HepG2 (cell line): ENCODE results near the gene PROSER1. TPM values are rescaled to one million over a fixed set of nuclear protein-coding genes. Genes with fewer than 3 reads are reported as not detected.

Experiments used
- ATAC-seq: fragments of 200-7000 bp; cut with Tn5 transposase; 3 replicates; pipeline ENCODE4 v1.9.1; 2020; ENCODE audit warnings: mild to moderate bottlenecking, moderate library complexity
- BruUV-seq: library from RNA; stranded (reverse); fragments of 400-500 nt; replicated peaks from 2 replicates; lab custom pipeline; 2021; lab: Mats Ljungman, UMichigan
- CTCF ChIA-PET: fragments of 300-600 bp; formaldehyde crosslinking; extraction: SDS; loops from one replicate; lab custom pipeline; 2021; ENCODE audit warnings: low total read pairs, inconsistent platforms, low intra/inter-chr PET ratio; lab: Yijun Ruan, JAX
- POLR2A ChIA-PET: fragments of 350-600 bp; sonication (Branson Sonifier 250); formaldehyde crosslinking; loops from one replicate; lab custom pipeline; 2020; ENCODE audit warnings: antibody characterized with exemption, inconsistent platforms; lab: Yijun Ruan, JAX
- DNase-seq: peaks from one replicate; pipeline ENCODE4 v3.0.0-alpha.2; 2015; ENCODE audit warnings: low spot score
- FAIRE-seq: peaks from 3 replicates; lab custom pipeline; 2011; peaks lifted over from hg19 to GRCh38; lab: Jason Lieb, UNC
- H2AFZ ChIP-seq: one replicate; pipeline ENCODE4 v1.6.1; 2011; ENCODE audit warnings: low read length, inconsistent platforms
- H3K27ac ChIP-seq: fragments of 300-600 bp; 3 replicates; pipeline ENCODE4 v1.8.0; 2011; ENCODE audit warnings: mixed run types, mild to moderate bottlenecking, mixed read lengths, low read length, inconsistent platforms; ENCODE audit not compliant: insufficient read depth; ENCODE audit errors: extremely low read length
- H3K27me3 ChIP-seq, 2 experiments: fragments of 200-600 bp in 1 of 2; 2 replicates in 1 of 2; 3 replicates in 1 of 2; pipeline versions ENCODE4 v1.6.0 to v1.8.0; 2011; ENCODE audit warnings: low read length in 2 of 2, mild to moderate bottlenecking in 2 of 2, moderate library complexity in 2 of 2, inconsistent platforms in 1 of 2; ENCODE audit not compliant: insufficient read depth in 2 of 2, control insufficient read depth in 1 of 2
- H3K36me3 ChIP-seq, 2 experiments: fragments of 200-600 bp in 1 of 2; replicated peaks in 1 of 2; 2 replicates in 1 of 2; 3 replicates in 1 of 2; pipeline versions ENCODE4 v1.5.1 to v1.8.0; 2011; ENCODE audit warnings: low read length in 2 of 2, inconsistent platforms in 1 of 2; ENCODE audit not compliant: insufficient read depth in 2 of 2, control insufficient read depth in 1 of 2
- H3K4me1 ChIP-seq: 2 replicates; pipeline ENCODE4 v1.5.1; 2012; ENCODE audit warnings: low read length, inconsistent platforms; ENCODE audit not compliant: insufficient read depth
- H3K4me2 ChIP-seq: 2 replicates; pipeline ENCODE4 v1.6.0; 2011; ENCODE audit warnings: low read depth, low read length, inconsistent platforms
- H3K4me3 ChIP-seq, 3 experiments: fragments of 200-600 bp in 1 of 3; sonication (generic), shearing (Covaris generic) in 1 of 3; replicated peaks in 1 of 3; 2 replicates each; pipeline ENCODE4 v1.5.1; 2011 to 2016; ENCODE audit warnings: low read length in 3 of 3, inconsistent platforms in 2 of 3, low read depth in 2 of 3, mild to moderate bottlenecking in 2 of 3, control low read depth in 1 of 3, mixed read lengths in 1 of 3; ENCODE audit not compliant: insufficient read depth in 1 of 3
- H3K79me2 ChIP-seq: one replicate; pipeline ENCODE4 v1.6.1; 2011; ENCODE audit warnings: low read length, inconsistent platforms; ENCODE audit not compliant: insufficient read depth
- H3K9ac ChIP-seq: 2 replicates; pipeline ENCODE4 v1.6.0; 2011; ENCODE audit warnings: mild to moderate bottlenecking, low read depth, low read length, inconsistent platforms; ENCODE audit not compliant: insufficient read depth
- H3K9me3 ChIP-seq: 2 replicates; pipeline ENCODE4 v1.5.1; 2012; ENCODE audit warnings: mild to moderate bottlenecking, low read length
- H4K20me1 ChIP-seq: 2 replicates; pipeline ENCODE4 v1.6.0; 2011; ENCODE audit warnings: inconsistent platforms, mild to moderate bottlenecking, low read length, moderate library complexity; ENCODE audit not compliant: insufficient read depth
- ARNT ChIP-seq: fragments of 450-650 bp; IDR thresholded peaks from 2 replicates; pipeline ENCODE4 v1.6.1; 2017
- BRF2 ChIP-seq: sonication (generic); formaldehyde crosslinking; IDR thresholded peaks from 2 replicates; pipeline ENCODE4 v1.8.1; 2022; ENCODE audit warnings: mild to moderate bottlenecking, missing genetic modification reagents
- DNMT3B ChIP-seq: conservative IDR thresholded peaks from 2 replicates; pipeline ENCODE4 v1.6.1; 2016; ENCODE audit warnings: missing biosample characterization, control low read depth
- KDM2A ChIP-seq: sonication (generic); formaldehyde crosslinking; IDR thresholded peaks from 2 replicates; pipeline ENCODE4 v1.4.0; 2020; ENCODE audit warnings: low read depth, missing genetic modification reagents, borderline replicate concordance
- NCOA2 ChIP-seq: sonication (generic); formaldehyde crosslinking; IDR thresholded peaks from 2 replicates; pipeline ENCODE4 v1.8.0; 2022; ENCODE audit warnings: inconsistent platforms
- NFKBIZ ChIP-seq: IDR thresholded peaks from 2 replicates; pipeline ENCODE4 v1.6.1; 2018; ENCODE audit warnings: missing genetic modification reagents, missing compliant biosample characterization
- TBX3 ChIP-seq: fragments of 450-650 bp; IDR thresholded peaks from 2 replicates; pipeline ENCODE4 v1.6.1; 2017; ENCODE audit warnings: antibody characterized with exemption, mild to moderate bottlenecking, inconsistent platforms, borderline replicate concordance
- TEF ChIP-seq: sonication (generic); formaldehyde crosslinking; IDR thresholded peaks from 2 replicates; pipeline ENCODE4 v1.5.0; 2020; ENCODE audit warnings: missing genetic modification reagents
- ZBTB7B ChIP-seq: sonication (generic); formaldehyde crosslinking; IDR thresholded peaks from 2 replicates; pipeline ENCODE4 v1.4.0; 2020; ENCODE audit warnings: missing genetic modification reagents
- ZNF160 ChIP-seq: sonication (generic); formaldehyde crosslinking; IDR thresholded peaks from 2 replicates; pipeline ENCODE4 v1.8.0; 2022; ENCODE audit warnings: mild to moderate bottlenecking, inconsistent platforms, missing genetic modification reagents
- ZNF75D ChIP-seq: sonication (generic); formaldehyde crosslinking; IDR thresholded peaks from 2 replicates; pipeline ENCODE4 v1.8.1; 2023; ENCODE audit warnings: missing genetic modification reagents, mild to moderate bottlenecking, borderline replicate concordance
- WGBS: methylation state at CpG from one replicate; pipeline ENCODE4 v1.1.6; 2017; ENCODE audit warnings: low lambda C conversion rate; 5-methylcytosine and 5-hydroxymethylcytosine counted together
- in situ Hi-C: cut with HindIII; loops from 2 replicates; pipeline ENCODE4 v1.10.0; 2017; ENCODE audit warnings: low pct_unique_long_range_greater_than_20kb; ENCODE audit not compliant: extremely low pct_ligation_motif_present
- intact Hi-C: fragments of 100-400 bp; cut with micrococcal nuclease; formaldehyde crosslinking; loops from one replicate; pipeline ENCODE4 v1.10.0; 2022; ENCODE audit not compliant: unreplicated experiment
- polyA plus RNA-seq, 8 experiments: library from polyadenylated mRNA; depleted of rRNA in 3 of 8; stranded (reverse) in 7 of 8; unstranded in 1 of 8; fragments of >200 nt; fragmentation: Illumina TruSeq in 4 of 8; extraction: Trizol in 4 of 8; gene quantifications; 2 replicates each; pipeline versions ENCODE4 v1.2.1 to v1.2.3, GENCODE V29; 2011 to 2016; ENCODE audit warnings: low read depth in 4 of 8, missing spikeins in 1 of 8, mixed read lengths in 1 of 8; ENCODE audit not compliant: insufficient read depth in 1 of 8
- total RNA-seq, 5 experiments: library from RNA; depleted of rRNA; stranded (reverse); fragments of >200 nt; fragmentation: Illumina TruSeq; extraction: Trizol; gene quantifications; 2 replicates each; pipeline ENCODE4 v1.2.3, GENCODE V29; 2016; ENCODE audit warnings: low read depth in 1 of 5

The PROSER1 gene
- total and polyA plus RNA-seq, 2 of the 13 experiments (the other 11 are each of a cell fraction or from before 2014, with no cell fraction given), result 11.4 to 17.2 TPM

GRCh38 chr13:38969187-38969586, 68.7 kb downstream of the PROSER1 start:
- no peak for FAIRE-seq
- H3K4me1 ChIP-seq, result no peaks in the 10 kb centered on the region
- no peaks in the 10 kb centered on the region for H3K36me3 ChIP-seq
- TF ChIP-seq TBX3, result no peak
- no peak for TF ChIP-seq DNMT3B (CRISPR knock-in tag)
- TF ChIP-seq KDM2A (CRISPR knock-in tag), result no peak
- no peak for TF ChIP-seq NCOA2 (CRISPR knock-in tag)
- TF ChIP-seq ZNF75D (CRISPR knock-in tag), result no peak
- TF ChIP-seq TEF (CRISPR knock-in tag), result no peak
- TF ChIP-seq, all 625 proteins: peak for 0
- intact Hi-C loops, result no loop called here
- no peaks in the 10 kb centered on the region for H3K79me2 ChIP-seq
- no TSS peak for BruUV-seq
- WGBS, result 4% methylated on average over 2 of the region's 2 CpGs
- in situ Hi-C loops, result loop anchor here (25.0 kb wide), 1 partner anchor 643 kb away; the partner anchor contains the start of gene LHFPL6
- H3K4me2 ChIP-seq, result no peak overlapping the region
- H3K4me3 ChIP-seq, result no peak overlapping the region
- ChIA-PET POLR2A (no interaction called here), CTCF (interaction anchor here (1.4 kb wide), 1 partner anchor 48 kb away, joined by 5 read pairs; no protein-coding TSS in a partner anchor)
- H3K27ac ChIP-seq, result no peak overlapping the region
- H4K20me1 ChIP-seq, result no peaks in the 10 kb centered on the region
- ATAC-seq (no peak), DNase-seq (no peak)
- no peak overlapping the region for H3K9ac ChIP-seq
- no peaks in the 10 kb centered on the region for H3K9me3 ChIP-seq
- H2AFZ ChIP-seq, result no peak overlapping the region
- H3K27me3 ChIP-seq, result no peaks in the 10 kb centered on the region

- POLR2A ChIA-PET, result no interaction called here
- TF ChIP-seq ZNF160 (CRISPR knock-in tag) (no peak), ARNT (no peak), NFKBIZ (CRISPR knock-in tag) (no peak), BRF2 (CRISPR knock-in tag) (no peak), ZBTB7B (CRISPR knock-in tag) (no peak)
- TF ChIP-seq, all 625 proteins: peak for 0
- Histone ChIP-seq H3K27me3 (no peaks in the 10 kb centered on the region), H3K79me2 (no peaks in the 10 kb centered on the region), H3K4me2 (no peak overlapping the region), H3K9ac (no peak overlapping the region), H4K20me1 (no peaks in the 10 kb centered on the region), H3K27ac (no peak overlapping the region), H3K4me3 (no peak overlapping the region), H3K4me1 (no peaks in the 10 kb centered on the region), H3K36me3 (no peaks in the 10 kb centered on the region), H2AFZ (no peak overlapping the region), H3K9me3 (no peaks in the 10 kb centered on the region)
- in situ Hi-C loops, result loop anchor here (25.0 kb wide), 1 partner anchor 645 kb away; the partner anchor contains the start of gene LHFPL6
- BruUV-seq, result no TSS peak
- DNase-seq, result no peak
- ATAC-seq, result no peak
- intact Hi-C loops, result no loop called here
- CTCF ChIA-PET, result no interaction called here
- no peak for FAIRE-seq
- WGBS, result 2% methylated on average over 2 of the region's 2 CpGs
These were observed 70.4 kb downstream of the PROSER1 start for GRCh38 chr13:38967446-38967845.
